HL-60 (cell line): ENCODE measurements around the gene MDM2.

Experiments
- POLR2AphosphoS5 ChIP-seq: IDR thresholded peaks from 2 replicates; pipeline ENCODE4 v1.6.1; 2012; ENCODE audit warnings: low read depth
- TF ChIP-seq, protein P1 (sequence below): IDR thresholded peaks from one replicate; pipeline ENCODE4 v1.5.1; 2011; ENCODE audit warnings: low read length, control low read depth, inconsistent platforms; ENCODE audit not compliant: insufficient read depth

- TF ChIP-seq, protein P1, sequence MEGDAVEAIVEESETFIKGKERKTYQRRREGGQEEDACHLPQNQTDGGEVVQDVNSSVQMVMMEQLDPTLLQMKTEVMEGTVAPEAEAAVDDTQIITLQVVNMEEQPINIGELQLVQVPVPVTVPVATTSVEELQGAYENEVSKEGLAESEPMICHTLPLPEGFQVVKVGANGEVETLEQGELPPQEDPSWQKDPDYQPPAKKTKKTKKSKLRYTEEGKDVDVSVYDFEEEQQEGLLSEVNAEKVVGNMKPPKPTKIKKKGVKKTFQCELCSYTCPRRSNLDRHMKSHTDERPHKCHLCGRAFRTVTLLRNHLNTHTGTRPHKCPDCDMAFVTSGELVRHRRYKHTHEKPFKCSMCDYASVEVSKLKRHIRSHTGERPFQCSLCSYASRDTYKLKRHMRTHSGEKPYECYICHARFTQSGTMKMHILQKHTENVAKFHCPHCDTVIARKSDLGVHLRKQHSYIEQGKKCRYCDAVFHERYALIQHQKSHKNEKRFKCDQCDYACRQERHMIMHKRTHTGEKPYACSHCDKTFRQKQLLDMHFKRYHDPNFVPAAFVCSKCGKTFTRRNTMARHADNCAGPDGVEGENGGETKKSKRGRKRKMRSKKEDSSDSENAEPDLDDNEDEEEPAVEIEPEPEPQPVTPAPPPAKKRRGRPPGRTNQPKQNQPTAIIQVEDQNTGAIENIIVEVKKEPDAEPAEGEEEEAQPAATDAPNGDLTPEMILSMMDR, result no peak
- no peak for TF ChIP-seq POLR2AphosphoS5
These were observed 20.7 kb downstream of the MDM2 start for GRCh38 chr12:68828672-68829068.
